Left lung (tissue), 10 donors: ENCODE results near the gene JPH2. TPM values are rescaled to one million over a fixed set of nuclear protein-coding genes. Genes with fewer than 3 reads are reported as not detected.
A peak's percentile ranks its signal among the peaks of the same experiment; 100 is the strongest.

Source experiments
- ATAC-seq: fragments of 200-7000 bp; cut with Tn5 transposase; one replicate; pipeline ENCODE4 v1.9.1; 2020; ENCODE audit warnings: moderate library complexity
- DNase-seq, 4 donors: peaks; one replicate each; pipeline ENCODE4 v3.0.0-alpha.2; 2013 to 2020
- H3K27ac ChIP-seq, 2 donors: fragments of 200-600 bp; sonication (generic) in 1 of 2; one replicate each; pipeline versions ENCODE4 v1.5.0 to v1.8.0; 2020 to 2021
- H3K27me3 ChIP-seq, 2 donors: fragments of 200-600 bp; sonication (generic) in 1 of 2; one replicate each; pipeline versions ENCODE4 v1.5.0 to v1.8.0; 2020 to 2021
- H3K36me3 ChIP-seq, 2 donors: fragments of 200-600 bp; sonication (generic) in 1 of 2; one replicate each; pipeline versions ENCODE4 v1.5.0 to v1.8.0; 2020 to 2021
- H3K4me1 ChIP-seq, 2 donors: fragments of 200-600 bp; one replicate each; pipeline ENCODE4 v1.8.0; 2021
- H3K4me3 ChIP-seq, 2 donors: fragments of 200-600 bp; sonication (generic) in 1 of 2; one replicate each; pipeline versions ENCODE4 v1.5.0 to v1.8.0; 2020 to 2021; ENCODE audit warnings: mild to moderate bottlenecking in 1 of 2
- H3K9me3 ChIP-seq, 2 donors: fragments of 200-600 bp; sonication (generic) in 1 of 2; one replicate each; pipeline versions ENCODE4 v1.5.0 to v1.8.0; 2020 to 2021
- CTCF ChIP-seq, 2 donors: fragments of 200-600 bp; sonication (generic) in 1 of 2; IDR thresholded peaks; one replicate each; pipeline versions ENCODE4 v1.5.0 to v1.8.0; 2021; ENCODE audit warnings: antibody characterized with exemption in 2 of 2
- intact Hi-C, 2 donors: fragments of 100-400 bp; cut with DNase I; formaldehyde crosslinking; loops; one replicate each; pipeline versions ENCODE4 v1.11.2 to v1.14.2; 2022
- polyA plus RNA-seq, 6 donors: library from polyadenylated mRNA; unstranded; fragments of 120-200 nt; gene quantifications; one replicate each; pipeline ENCODE4 v1.2.1, GENCODE V29; 2013; ENCODE audit not compliant: insufficient read length in 6 of 6
- total RNA-seq, 2 donors: library from RNA; stranded (reverse); fragmentation: NEBNext Ultra II Directional; extraction: Animal tissue kit (Norgen Biotek cat#: 25700); gene quantifications; one replicate each; pipeline ENCODE4 v1.2.1, GENCODE V29; 2021
- donor health status: DM: no; HTN: yes; CAD: no.
- donor health status: DM: no; HTN: no; CAD: no.

The JPH2 gene
- total and polyA plus RNA-seq, 8 donors, result 0.83 to 7.4 (median 1.4) TPM

GRCh38 chr20:44176833-44177534, 10.0 kb downstream of the JPH2 start:
- no peaks in the 10 kb centered on the region for H3K36me3 ChIP-seq
- TF ChIP-seq CTCF (IDR thresholded peaks at IDR 0.05), result no peak
- intact Hi-C loops, result no loop called here
- DNase-seq (no peak), ATAC-seq (peak; percentile 88)
- H3K27me3 ChIP-seq, result peaks cover 0 to 55% of the 10 kb centered on the region in 2 donors
- no peak overlapping the region for H3K27ac ChIP-seq
- no peaks in the 10 kb centered on the region for H3K9me3 ChIP-seq
- no peak overlapping the region for H3K4me3 ChIP-seq
- no peaks in the 10 kb centered on the region for H3K4me1 ChIP-seq

DNA sequence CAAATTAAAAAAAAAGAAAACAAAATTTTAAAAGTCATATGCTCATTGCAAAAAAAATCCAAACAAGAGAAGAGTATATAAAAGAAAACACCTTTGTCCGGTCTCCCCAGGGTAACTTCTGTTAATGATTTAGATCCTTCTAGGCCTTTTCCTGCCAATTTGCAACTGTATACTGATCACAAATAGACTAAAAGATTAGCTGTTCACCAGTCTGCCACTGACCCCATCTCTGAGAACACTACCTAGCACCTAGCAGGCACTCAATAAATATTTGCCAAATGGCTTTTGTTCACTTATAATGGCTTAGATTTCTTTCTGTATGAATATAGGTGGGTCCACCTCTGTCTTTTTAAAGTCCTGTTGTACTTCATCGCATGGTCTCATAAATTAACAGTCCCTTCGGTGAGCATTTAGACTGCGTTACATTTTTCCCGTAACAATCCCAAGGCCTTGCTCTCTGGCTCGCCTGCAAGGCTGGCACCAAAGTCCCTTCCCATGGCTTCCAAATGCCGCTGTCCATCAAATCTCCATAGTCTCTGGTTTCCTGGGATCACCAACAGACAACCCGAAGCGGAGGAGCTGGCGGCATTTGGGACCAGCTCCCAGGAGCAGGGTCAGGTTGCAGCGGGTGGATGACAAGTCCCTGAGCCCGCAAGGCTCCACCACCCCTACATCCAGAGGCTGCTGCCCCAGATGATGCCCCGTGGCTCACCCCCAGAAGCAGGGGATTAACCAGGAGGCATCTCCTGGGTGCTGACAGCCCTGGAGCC, 11.8 kb downstream of the JPH2 start:
- H3K27ac ChIP-seq, result no peak overlapping the region
- ATAC-seq (no peak), DNase-seq (no peak)
- TF ChIP-seq CTCF (IDR thresholded peaks at IDR 0.05), result no peak
- peaks cover 0 to 48% of the 10 kb centered on the region in 2 donors for H3K27me3 ChIP-seq
- H3K36me3 ChIP-seq, result no peaks in the 10 kb centered on the region
- no peaks in the 10 kb centered on the region for H3K4me1 ChIP-seq
- intact Hi-C loops, result no loop called here
- H3K9me3 ChIP-seq, result no peaks in the 10 kb centered on the region
- H3K4me3 ChIP-seq, result no peak overlapping the region

DNA sequence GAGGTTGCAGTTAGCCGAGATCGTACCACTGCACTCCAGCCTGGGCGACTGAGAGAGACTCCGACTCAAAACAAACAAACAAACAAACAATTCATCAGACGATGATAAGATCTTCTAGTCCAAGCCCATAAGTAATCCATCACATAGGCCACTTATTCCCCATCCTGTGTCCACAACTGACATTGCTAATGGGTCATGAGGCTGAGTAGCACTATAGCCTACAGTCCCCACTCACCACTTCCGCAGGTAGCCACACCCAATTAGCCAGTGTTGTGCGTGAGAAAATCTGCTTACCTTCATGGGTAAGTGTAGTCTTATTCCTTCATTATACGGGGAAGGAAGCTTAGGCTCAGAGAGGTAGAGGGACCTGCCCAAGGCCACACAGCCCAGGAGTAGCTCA, 13.1 kb downstream of the JPH2 start:
- Histone ChIP-seq H3K36me3 (no peaks in the 10 kb centered on the region), H3K4me3 (no peak overlapping the region), H3K27me3 (peaks cover 0 to 34% of the 10 kb centered on the region in 2 donors), H3K4me1 (no peaks in the 10 kb centered on the region), H3K9me3 (no peaks in the 10 kb centered on the region), H3K27ac (no peak overlapping the region)
- intact Hi-C loops, result no loop called here
- no peak for TF ChIP-seq CTCF (IDR thresholded peaks at IDR 0.05)
- no peak for DNase-seq
- ATAC-seq, result no peak

GRCh38 chr20:44173116-44173515, 13.9 kb downstream of the JPH2 start:
- H3K36me3 ChIP-seq, result no peaks in the 10 kb centered on the region
- H3K27me3 ChIP-seq, result peaks cover 0 to 34% of the 10 kb centered on the region in 2 donors
- no peaks in the 10 kb centered on the region for H3K9me3 ChIP-seq
- no peak for DNase-seq
- no peak for TF ChIP-seq CTCF (IDR thresholded peaks at IDR 0.05)
- intact Hi-C loops, result no loop called here
- H3K27ac ChIP-seq, result no peak overlapping the region
- no peaks in the 10 kb centered on the region for H3K4me1 ChIP-seq
- H3K4me3 ChIP-seq, result no peak overlapping the region
- ATAC-seq, result no peak

GRCh38 chr20:44172572-44172950, 14.4 kb downstream of the JPH2 start:
- Histone ChIP-seq H3K36me3 (no peaks in the 10 kb centered on the region), H3K9me3 (no peaks in the 10 kb centered on the region), H3K27ac (no peak overlapping the region), H3K27me3 (peaks cover 0 to 37% of the 10 kb centered on the region in 2 donors), H3K4me1 (no peaks in the 10 kb centered on the region), H3K4me3 (no peak overlapping the region)
- DNase-seq, result no peak
- ATAC-seq, result no peak
- intact Hi-C loops, result no loop called here
- no peak for TF ChIP-seq CTCF (IDR thresholded peaks at IDR 0.05)
